Common myeloid progenitor, CD34-positive (primary cell): ENCODE measurements around the gene SLC49A4.

Experiments
- CTCF ChIA-PET: fragments of 350-600 bp; sonication (Branson Sonifier 250); formaldehyde crosslinking; loops from one replicate; lab custom pipeline; 2021; ENCODE audit warnings: antibody characterized with exemption; lab: Charles Lee
- POLR2A ChIA-PET: fragments of 350-600 bp; sonication (Branson Sonifier 250); formaldehyde crosslinking; loops from one replicate; lab custom pipeline; 2021; ENCODE audit warnings: antibody characterized with exemption; lab: Charles Lee
- DNase-seq, 3 donors: peaks; one replicate each; pipeline versions ENCODE4 v3.0.0 to v3.0.0-alpha.2; 2013
- H3K27ac ChIP-seq, 2 experiments: 1 replicate in 1 of 2; 2 replicates in 1 of 2; pipeline ENCODE4 v1.7.0; 2013; ENCODE audit warnings: inconsistent platforms in 2 of 2, low read length in 2 of 2, mild to moderate bottlenecking in 2 of 2, low read depth in 1 of 2, moderate library complexity in 1 of 2; ENCODE audit not compliant: severe bottlenecking in 2 of 2, insufficient read depth in 1 of 2, poor library complexity in 1 of 2
- H3K27me3 ChIP-seq, 5 experiments: replicated peaks in 2 of 5; 1 replicate in 3 of 5; 2 replicates in 2 of 5; pipeline versions ENCODE4 v1.6.1 to v1.7.0; 2013; ENCODE audit warnings: low read length in 4 of 5, mild to moderate bottlenecking in 2 of 5, moderate library complexity in 2 of 5, inconsistent platforms in 1 of 5; ENCODE audit not compliant: insufficient read depth in 5 of 5, control insufficient read depth in 4 of 5
- H3K36me3 ChIP-seq, 4 experiments: 1 replicate in 2 of 4; 2 replicates in 2 of 4; pipeline versions ENCODE4 v1.6.1 to v1.7.0; 2013; ENCODE audit warnings: low read length in 3 of 4, control low read depth in 1 of 4, mild to moderate bottlenecking in 1 of 4; ENCODE audit not compliant: control insufficient read depth in 4 of 4, insufficient read depth in 4 of 4
- H3K4me1 ChIP-seq, 4 experiments: 1 replicate in 3 of 4; 2 replicates in 1 of 4; pipeline versions ENCODE4 v1.6.1 to v1.7.1; 2013; ENCODE audit warnings: low read length in 3 of 4, mild to moderate bottlenecking in 3 of 4, control low read depth in 1 of 4, inconsistent platforms in 1 of 4, moderate library complexity in 1 of 4; ENCODE audit not compliant: control insufficient read depth in 4 of 4, insufficient read depth in 4 of 4; ENCODE audit errors: control extremely low read depth in 1 of 4
- H3K4me3 ChIP-seq, 7 experiments: 1 replicate in 4 of 7; 2 replicates in 3 of 7; pipeline versions ENCODE4 v1.5.1 to v1.7.0; 2013; ENCODE audit warnings: mild to moderate bottlenecking in 7 of 7, low read length in 6 of 7, moderate library complexity in 6 of 7, inconsistent platforms in 2 of 7, low read depth in 2 of 7, control low read depth in 1 of 7; ENCODE audit not compliant: insufficient read depth in 4 of 7, control insufficient read depth in 1 of 7; ENCODE audit errors: extremely low read depth in 1 of 7
- H3K9me3 ChIP-seq, 5 experiments: 1 replicate in 4 of 5; 2 replicates in 1 of 5; pipeline versions ENCODE4 v1.6.1 to v1.7.1; 2013; ENCODE audit warnings: low read length in 4 of 5, mild to moderate bottlenecking in 2 of 5, inconsistent platforms in 1 of 5, low read depth in 1 of 5, moderate library complexity in 1 of 5; ENCODE audit not compliant: control insufficient read depth in 4 of 5, insufficient read depth in 2 of 5; ENCODE audit errors: control extremely low read depth in 1 of 5
- WGBS: methylation state at CpG from one replicate; pipeline ENCODE4 v1.1.5; 2013; ENCODE audit not compliant: insufficient coverage; 5-methylcytosine and 5-hydroxymethylcytosine counted together

The SLC49A4 gene

DNA sequence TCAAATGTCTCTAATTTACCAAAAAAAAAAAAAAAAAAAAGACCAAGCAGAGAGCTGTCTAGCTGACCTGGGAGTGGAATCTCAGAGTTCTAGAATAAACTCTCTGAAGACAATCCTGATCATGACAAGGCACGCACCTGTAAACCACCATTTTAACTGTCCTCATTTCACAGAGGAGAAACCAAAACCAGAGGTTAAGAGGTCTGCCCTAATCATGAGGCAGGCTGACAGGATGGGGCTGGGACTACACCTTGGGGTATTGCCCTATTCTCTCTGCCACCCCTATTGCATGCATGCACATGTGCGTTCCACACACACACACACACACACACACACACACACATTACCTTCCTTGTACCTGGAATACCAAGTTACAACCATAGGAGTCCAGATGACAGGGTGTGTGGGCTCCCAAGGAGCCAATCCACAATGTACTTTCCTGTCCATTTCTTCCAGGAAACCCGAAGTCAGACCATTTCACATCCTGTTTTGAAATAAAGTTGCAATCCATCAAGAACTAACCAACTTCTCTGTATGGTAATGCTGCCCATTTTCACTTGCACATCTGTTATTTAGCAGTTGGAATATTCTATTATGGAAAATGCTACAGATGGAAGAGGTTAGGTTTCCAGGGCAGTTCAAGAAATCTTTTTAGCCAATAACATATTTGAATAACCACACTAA, 35.9 kb upstream of the SLC49A4 start:
- Histone ChIP-seq H3K4me1 (peaks cover 8 to 37% (median 23%) of the 10 kb centered on the region in 4 experiments), H3K36me3 (peaks cover 9 to 19% (median 11%) of the 10 kb centered on the region in 4 experiments), H3K27ac (no peak overlapping the region), H3K9me3 (no peaks in the 10 kb centered on the region), H3K27me3 (no peaks in the 10 kb centered on the region), H3K4me3 (no peak overlapping the region)
- no CpG with 5 or more reads among the region's 3 CpGs for WGBS
- ChIA-PET POLR2A (no interaction called here), CTCF (interaction anchor here (1.0 to 2.9 kb wide), 3 partner anchors 12 to 183 kb away, joined by 3 to 6 read pairs (median 4); no protein-coding TSS in a partner anchor)
- peak in 2 of 3 donors; percentile 46 to 53 for DNase-seq

- Histone ChIP-seq H3K36me3 (peaks cover 5 to 9% (median 6%) of the 10 kb centered on the region in 4 experiments), H3K4me1 (peaks cover 8 to 33% (median 23%) of the 10 kb centered on the region in 4 experiments), H3K27me3 (no peaks in the 10 kb centered on the region), H3K4me3 (no peak overlapping the region), H3K9me3 (no peaks in the 10 kb centered on the region), H3K27ac (no peak overlapping the region)
- POLR2A ChIA-PET, result no interaction called here
- CTCF ChIA-PET, result interaction anchor here (0.9 to 2.9 kb wide), 5 partner anchors 10 to 181 kb away, joined by 3 to 6 read pairs (median 3); no protein-coding TSS in a partner anchor
- no peak for DNase-seq
- 100% methylated on average over 1 of the region's 3 CpGs for WGBS
Measured at GRCh38 chr3:122760453-122761271, 34.2 kb upstream of the SLC49A4 start.

- no peak overlapping the region for H3K4me3 ChIP-seq
- H3K27me3 ChIP-seq, result no peaks in the 10 kb centered on the region
- peaks cover 3 to 7% (median 6%) of the 10 kb centered on the region in 4 experiments for H3K36me3 ChIP-seq
- peaks cover 12 to 26% (median 22%) of the 10 kb centered on the region in 4 experiments for H3K4me1 ChIP-seq
- ChIA-PET POLR2A (no interaction called here), CTCF (interaction anchor here (1.0 to 2.1 kb wide), 3 partner anchors 8 to 16 kb away, joined by 3 to 6 read pairs (median 3); no protein-coding TSS in a partner anchor)
- no peaks in the 10 kb centered on the region for H3K9me3 ChIP-seq
- WGBS, result 96% methylated on average over 3 of the region's 3 CpGs
- DNase-seq, result no peak
- H3K27ac ChIP-seq, result no peak overlapping the region
Measured at GRCh38 chr3:122766430-122766829, 28.4 kb upstream of the SLC49A4 start.

- POLR2A ChIA-PET, result no interaction called here
- WGBS, result no CpG with 5 or more reads among the region's 3 CpGs
- Histone ChIP-seq H3K27ac (peak overlapping the region in 1 of 2 experiments; percentile 56), H3K27me3 (no peaks in the 10 kb centered on the region), H3K9me3 (no peaks in the 10 kb centered on the region), H3K36me3 (peaks cover 3 to 7% (median 6%) of the 10 kb centered on the region in 4 experiments), H3K4me1 (peaks cover 5 to 16% (median 12%) of the 10 kb centered on the region in 4 experiments), H3K4me3 (peak overlapping the region in 1 of 7 experiments; percentile 25)
- peak in 2 of 3 donors; percentile 26 to 36 for DNase-seq
- CTCF ChIA-PET, result no interaction called here
Measured at GRCh38 chr3:122767540-122768372, 27.1 kb upstream of the SLC49A4 start.

DNA sequence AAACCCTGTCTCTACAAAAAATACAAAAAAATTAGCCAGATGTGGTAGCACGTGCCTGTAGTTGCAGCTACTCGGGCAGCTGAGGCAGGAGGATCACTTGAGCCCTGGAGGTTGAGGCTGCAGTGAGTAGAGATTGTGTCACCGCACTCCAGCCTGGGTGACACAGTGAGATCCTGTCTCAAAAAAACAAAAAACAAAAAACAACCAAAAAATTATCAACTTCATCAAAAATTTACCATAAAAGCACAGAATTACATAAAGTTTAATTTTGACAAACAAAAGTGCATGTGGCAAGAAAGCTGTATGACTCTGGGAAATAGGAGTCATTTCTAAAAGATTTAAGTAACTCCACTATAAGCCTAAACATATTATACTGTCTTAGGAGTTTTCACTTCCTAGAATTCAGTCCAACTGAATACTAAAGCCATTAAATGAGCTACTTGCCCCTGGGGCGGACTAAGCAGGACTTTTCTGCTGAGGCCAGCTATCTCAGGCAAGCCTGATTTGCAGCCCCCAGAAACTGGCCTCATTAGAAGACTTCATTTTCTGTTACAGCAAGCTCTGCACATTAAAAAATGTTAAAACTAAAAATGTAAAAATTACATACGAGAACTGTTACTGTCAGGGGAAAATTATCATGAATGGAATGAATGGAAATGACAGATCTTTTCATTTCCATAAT, 24.2 kb upstream of the SLC49A4 start:
- POLR2A ChIA-PET, result interaction anchor here (0.5 to 0.7 kb wide), 2 partner anchors 23 to 51 kb away, joined by 3 read pairs; partner anchors contain the start of gene HSPBAP1
- Histone ChIP-seq H3K9me3 (no peaks in the 10 kb centered on the region), H3K27ac (no peak overlapping the region), H3K27me3 (no peaks in the 10 kb centered on the region), H3K4me3 (no peak overlapping the region), H3K36me3 (peaks cover 3 to 12% (median 3%) of the 10 kb centered on the region in 4 experiments), H3K4me1 (peaks cover 5 to 16% (median 12%) of the 10 kb centered on the region in 4 experiments)
- CTCF ChIA-PET, result interaction anchor here (0.9 to 1.1 kb wide), 2 partner anchors 11 to 29 kb away, joined by 3 read pairs; no protein-coding TSS in a partner anchor
- WGBS, result 92% methylated on average over 3 of the region's 5 CpGs
- DNase-seq, result no peak

GRCh38 chr3:122772827-122773226, 22.0 kb upstream of the SLC49A4 start:
- Histone ChIP-seq H3K4me3 (no peak overlapping the region), H3K27ac (no peak overlapping the region), H3K4me1 (peaks cover 1 to 12% (median 7%) of the 10 kb centered on the region in 4 experiments), H3K9me3 (no peaks in the 10 kb centered on the region), H3K36me3 (peaks cover 0 to 9% (median 2%) of the 10 kb centered on the region in 4 experiments), H3K27me3 (no peaks in the 10 kb centered on the region)
- WGBS, result 100% methylated on average over 1 of the region's 1 CpG
- ChIA-PET CTCF (interaction anchor here (0.7 to 1.9 kb wide), 4 partner anchors 14 to 923 kb away, joined by 4 to 8 read pairs (median 4); no protein-coding TSS in a partner anchor), POLR2A (interaction anchor here (0.7 kb wide), 1 partner anchor 44 kb away, joined by 3 read pairs; no protein-coding TSS in a partner anchor)
- no peak for DNase-seq
